ENCODE data around the gene SND1.
"Not testable (repeated sequence)": the region's sequence is repeated elsewhere in the genome, so short reads cannot be mapped to it uniquely, and the experiment has no call there.

The SND1 gene

GRCh38 chr7:127653396-127653795 is 1.4 kb downstream of the SND1 start:
- DNase-seq, result no peak

- DNase-seq, result no peak
Observed at GRCh38 chr7:127654404-127655394, 2.7 kb downstream of the SND1 start.

- no peak for DNase-seq
Observed at GRCh38 chr7:127655720-127656119, 3.7 kb downstream of the SND1 start.

- no peak for DNase-seq
Observed at GRCh38 chr7:127657500-127657899, 5.5 kb downstream of the SND1 start.

- no peak for DNase-seq
Observed at GRCh38 chr7:127658970-127659630, 7.1 kb downstream of the SND1 start.

GRCh38 chr7:127665922-127666321 is 13.9 kb downstream of the SND1 start:
- DNase-seq, result no peak

GRCh38 chr7:127666602-127667001 is 14.6 kb downstream of the SND1 start:
- DNase-seq, result no peak

- no peak for DNase-seq
Observed at GRCh38 chr7:127667017-127667670, 15.2 kb downstream of the SND1 start.

GRCh38 chr7:127667759-127668530 is 16.0 kb downstream of the SND1 start:
- DNase-seq, result no peak

GRCh38 chr7:127671341-127671740 is 19.3 kb downstream of the SND1 start:
- DNase-seq, result no peak

- DNase-seq, result no peak
Observed at GRCh38 chr7:127673902-127674301, 21.9 kb downstream of the SND1 start.

- no peak for DNase-seq
Observed at GRCh38 chr7:127674361-127674760, 22.4 kb downstream of the SND1 start.

- not testable (repeated sequence) for DNase-seq
Observed at GRCh38 chr7:127674923-127675322, 22.9 kb downstream of the SND1 start.

- DNase-seq, result no peak
Observed at GRCh38 chr7:127675721-127676120, 23.7 kb downstream of the SND1 start.

- no peak for DNase-seq
Observed at GRCh38 chr7:127677433-127678230, 25.6 kb downstream of the SND1 start.

- no peak for DNase-seq
Observed at GRCh38 chr7:127678337-127678736, 26.3 kb downstream of the SND1 start.

GRCh38 chr7:127678947-127679346 is 27.0 kb downstream of the SND1 start:
- no peak for DNase-seq

- DNase-seq, result no peak
Observed at GRCh38 chr7:127680983-127681382, 29.0 kb downstream of the SND1 start.

GRCh38 chr7:127682140-127682539 is 30.1 kb downstream of the SND1 start:
- DNase-seq, result no peak

GRCh38 chr7:127683776-127684681 is 32.0 kb downstream of the SND1 start:
- no peak for DNase-seq
